Upper lobe of left lung (tissue), 6 donors: ENCODE data around the gene ANKRD13D. TPM values are rescaled to one million over a fixed set of nuclear protein-coding genes. Genes with fewer than 3 reads are reported as not detected.

Experiments used
- ATAC-seq, 2 donors: fragments of 200-7000 bp; cut with Tn5 transposase; one replicate each; pipeline ENCODE4 v1.9.1; 2022; ENCODE audit warnings: mild to moderate bottlenecking in 2 of 2, moderate library complexity in 2 of 2; ENCODE audit not compliant: low FRiP score in 2 of 2
- DNase-seq, 2 donors: peaks; one replicate each; pipeline ENCODE4 v3.0.0-alpha.2; 2019 to 2020
- H3K27ac ChIP-seq, 4 donors: fragments of 200-600 bp; sonication (generic); one replicate each; pipeline ENCODE4 v1.5.1; 2016 to 2019
- H3K27me3 ChIP-seq, 4 donors: fragments of 200-600 bp; sonication (generic); one replicate each; pipeline ENCODE4 v1.5.1; 2017 to 2019
- H3K36me3 ChIP-seq, 4 donors: fragments of 200-600 bp; sonication (generic); one replicate each; pipeline ENCODE4 v1.5.1; 2016 to 2019
- H3K4me1 ChIP-seq, 4 donors: fragments of 200-600 bp; sonication (generic); one replicate each; pipeline ENCODE4 v1.5.1; 2018 to 2019
- H3K4me3 ChIP-seq, 4 donors: fragments of 200-600 bp; sonication (generic); one replicate each; pipeline ENCODE4 v1.5.1; 2017 to 2019; ENCODE audit warnings: mild to moderate bottlenecking in 2 of 4, moderate library complexity in 1 of 4
- H3K9me3 ChIP-seq, 4 donors: fragments of 200-600 bp; sonication (generic); one replicate each; pipeline ENCODE4 v1.5.1; 2018 to 2019
- CTCF ChIP-seq, 6 experiments: fragments of 450-650 bp in 4 of 6; fragments of 200-600 bp in 2 of 6; sonication (generic) in 2 of 6; IDR thresholded peaks; one replicate each; pipeline ENCODE4 v1.5.1; 2016 to 2019; ENCODE audit warnings: antibody characterized with exemption in 6 of 6
- EP300 ChIP-seq, 4 donors: sonication (generic); formaldehyde crosslinking; IDR thresholded peaks; one replicate each; pipeline ENCODE4 v1.5.1; 2017; ENCODE audit warnings: antibody characterized with exemption in 4 of 4, control low read depth in 2 of 4
- POLR2A ChIP-seq, 4 donors: fragments of 450-650 bp; IDR thresholded peaks; one replicate each; pipeline ENCODE4 v1.5.1; 2016 to 2017; ENCODE audit warnings: antibody characterized with exemption in 4 of 4, mild to moderate bottlenecking in 2 of 4
- POLR2AphosphoS5 ChIP-seq, 2 donors: sonication (generic); formaldehyde crosslinking; IDR thresholded peaks; one replicate each; pipeline ENCODE4 v1.5.1; 2017; ENCODE audit warnings: antibody characterized with exemption in 2 of 2
- WGBS, 2 donors: methylation state at CpG; one replicate each; pipeline ENCODE4 v1.1.5; 2017 to 2018; 5-methylcytosine and 5-hydroxymethylcytosine counted together
- total RNA-seq, 6 donors: library from RNA; depleted of rRNA in 4 of 6; stranded (reverse); fragments of >200 nt in 4 of 6; gene quantifications; one replicate each; pipeline versions ENCODE4 v1.1.0 to v1.2.1, GENCODE V29; 2016 to 2021
- donor health status: DM: no; HTN: no; CAD: no; lungs with moderate emphysema.
- donor health status: DM: no; HTN: yes; CAD: no; lungs with severe emphysema.

ANKRD13D gene
- total RNA-seq, 6 donors from 2014 or later: 47.4 to 221 (median 78.3) TPM

DNA sequence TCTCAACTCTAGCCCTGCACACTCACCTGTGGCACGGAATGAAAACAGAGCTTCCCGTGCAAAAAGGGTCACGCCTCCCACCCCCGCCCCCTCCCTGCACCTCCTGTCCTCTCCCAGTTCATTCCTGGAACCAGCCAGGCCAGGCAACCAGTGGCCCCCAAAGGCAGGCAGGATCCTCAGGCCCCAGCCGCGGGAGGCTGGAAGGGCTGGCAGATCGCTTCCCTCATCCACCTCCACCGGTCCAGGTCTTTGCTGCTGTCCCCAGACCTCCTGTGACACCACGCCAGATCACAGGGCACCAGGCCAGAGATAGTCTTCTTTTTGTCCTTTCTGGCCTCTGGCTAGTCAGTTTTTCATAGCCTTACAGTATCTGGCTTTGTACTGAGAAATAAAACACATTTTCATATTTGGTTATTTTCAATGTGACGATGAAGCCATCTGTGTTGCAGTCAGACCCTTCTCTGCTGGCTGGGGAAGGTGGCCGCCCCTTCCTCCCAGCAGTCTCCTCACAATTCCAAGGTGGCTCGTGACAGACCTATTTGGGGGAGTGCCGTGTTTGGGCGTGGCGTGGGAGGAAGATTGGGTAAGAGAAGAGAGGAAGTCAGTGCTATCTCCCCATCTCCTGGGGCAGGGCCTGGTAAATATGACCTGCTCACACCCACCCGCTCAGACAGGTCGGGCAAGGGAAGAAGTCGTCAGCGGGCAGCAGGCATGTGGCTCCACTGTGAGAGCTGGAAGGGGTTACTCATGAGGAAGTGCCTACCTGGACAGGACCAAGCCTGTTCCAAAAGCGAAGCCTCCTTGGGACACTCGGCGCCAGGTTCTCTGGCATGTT is 23.3 kb downstream of the ANKRD13D start:
- H3K4me1 ChIP-seq: peaks cover 6 to 17% (median 11%) of the 10 kb centered on the region in 4 donors
- DNase-seq: peak in 1 of 2 donors; percentile 71
- peak overlapping the region; percentile 31 to 58 (median 42) for H3K27ac ChIP-seq
- no peak for TF ChIP-seq CTCF (IDR thresholded peaks at IDR 0.05)
- TF ChIP-seq POLR2A (IDR thresholded peaks at IDR 0.05): no peak
- no peak for TF ChIP-seq POLR2AphosphoS5 (IDR thresholded peaks at IDR 0.05)
- no peak for TF ChIP-seq EP300 (IDR thresholded peaks at IDR 0.05)
- no peak overlapping the region for H3K4me3 ChIP-seq
- peaks cover 14 to 43% (median 29%) of the 10 kb centered on the region in 4 donors for H3K36me3 ChIP-seq
- 68% methylated on average over 22 of the region's 22 CpGs for WGBS, 2 donors
- ATAC-seq: no peak
- H3K9me3 ChIP-seq: no peaks in the 10 kb centered on the region
- no peaks in the 10 kb centered on the region for H3K27me3 ChIP-seq

DNA sequence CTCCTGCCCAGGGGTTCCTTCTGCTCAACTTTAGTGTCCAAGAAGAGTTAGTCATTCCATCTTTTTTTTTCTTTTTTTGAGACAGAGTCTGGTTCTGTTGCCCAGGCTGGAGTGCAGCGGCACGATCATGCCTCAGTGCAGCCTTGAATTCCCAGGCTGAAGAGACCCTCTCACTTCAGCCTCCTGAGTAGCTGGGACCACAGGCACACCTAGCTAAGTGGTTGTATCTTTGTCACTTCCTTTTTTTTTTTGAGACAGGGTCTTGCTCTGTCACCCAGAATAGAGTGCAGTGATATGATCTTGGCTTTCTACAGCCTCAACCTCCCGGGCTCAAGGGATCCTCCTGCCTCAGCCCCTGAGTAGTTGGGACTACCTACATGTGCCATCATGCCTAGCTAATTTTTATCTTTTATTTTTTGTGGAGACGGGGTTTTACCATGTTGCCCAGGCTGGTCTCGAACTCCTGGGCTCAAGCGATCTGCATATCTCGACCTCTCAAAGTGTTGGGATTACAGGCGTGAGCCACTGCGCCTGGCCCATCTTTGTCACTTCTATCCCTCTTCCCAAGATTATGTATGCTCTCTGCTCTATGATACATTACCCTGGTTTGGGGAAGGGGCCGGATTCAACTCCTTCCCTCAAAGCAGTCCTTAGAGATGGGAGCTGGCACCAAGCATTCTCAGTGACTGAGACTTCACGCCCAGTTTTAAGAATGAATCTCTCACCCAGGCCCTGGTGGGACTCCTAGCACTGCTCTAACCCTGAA is 24.2 kb downstream of the ANKRD13D start:
- DNase-seq (no peak), ATAC-seq (no peak)
- 90 to 91% methylated on average over 11 of the region's 11 CpGs for WGBS, 2 donors
- Histone ChIP-seq H3K36me3 (peaks cover 11 to 34% (median 25%) of the 10 kb centered on the region in 4 donors), H3K27ac (peak overlapping the region; percentile 22 to 58 (median 42)), H3K4me3 (no peak overlapping the region), H3K27me3 (no peaks in the 10 kb centered on the region), H3K4me1 (peaks cover 10 to 21% (median 14%) of the 10 kb centered on the region in 4 donors), H3K9me3 (no peaks in the 10 kb centered on the region)
- no peak for TF ChIP-seq EP300 (IDR thresholded peaks at IDR 0.05)
- TF ChIP-seq POLR2AphosphoS5 (IDR thresholded peaks at IDR 0.05): no peak
- no peak for TF ChIP-seq CTCF (IDR thresholded peaks at IDR 0.05)
- no peak for TF ChIP-seq POLR2A (IDR thresholded peaks at IDR 0.05)

DNA sequence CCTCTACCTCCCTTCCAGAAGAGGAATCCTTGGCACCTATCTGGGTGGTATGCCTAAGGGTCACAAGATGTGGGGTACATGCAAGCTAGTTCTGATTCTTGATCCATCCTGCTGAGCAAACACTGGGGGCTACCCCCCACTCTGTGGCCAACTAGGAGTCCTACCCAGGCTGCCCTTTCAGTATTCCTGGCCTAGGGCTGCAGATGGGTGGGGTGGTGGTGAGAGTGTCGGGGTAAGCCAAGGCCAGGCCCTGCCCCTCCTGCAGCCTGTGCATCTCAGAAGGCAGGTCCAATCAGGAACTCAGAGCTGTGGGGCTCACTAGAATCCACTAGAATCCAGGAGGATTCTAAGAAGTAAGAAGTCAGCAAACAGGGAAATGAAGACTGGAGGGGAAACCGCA is 25.1 kb downstream of the ANKRD13D start:
- Histone ChIP-seq H3K27me3 (no peaks in the 10 kb centered on the region), H3K36me3 (peaks cover 5 to 26% (median 17%) of the 10 kb centered on the region in 4 donors), H3K9me3 (no peaks in the 10 kb centered on the region), H3K4me3 (no peak overlapping the region), H3K4me1 (peaks cover 19 to 26% (median 22%) of the 10 kb centered on the region in 4 donors), H3K27ac (no peak overlapping the region)
- no peak for TF ChIP-seq CTCF (IDR thresholded peaks at IDR 0.05)
- DNase-seq: no peak
- WGBS, 2 donors: 94 to 95% methylated on average over 2 of the region's 2 CpGs
- no peak for ATAC-seq

- H3K4me3 ChIP-seq: no peak overlapping the region
- no peaks in the 10 kb centered on the region for H3K27me3 ChIP-seq
- peaks cover 0 to 14% (median 5%) of the 10 kb centered on the region in 4 donors for H3K36me3 ChIP-seq
- H3K4me1 ChIP-seq: peaks cover 20 to 26% (median 23%) of the 10 kb centered on the region in 4 donors
- H3K9me3 ChIP-seq: no peaks in the 10 kb centered on the region
- DNase-seq (no peak), ATAC-seq (no peak)
- TF ChIP-seq EP300 (IDR thresholded peaks at IDR 0.05) (no peak), POLR2A (IDR thresholded peaks at IDR 0.05) (no peak), POLR2AphosphoS5 (IDR thresholded peaks at IDR 0.05) (no peak), CTCF (IDR thresholded peaks at IDR 0.05) (no peak)
- WGBS, 2 donors: 78 to 82% methylated on average over 9 of the region's 9 CpGs
- no peak overlapping the region for H3K27ac ChIP-seq
Observed at GRCh38 chr11:67315325-67315909, 26.3 kb downstream of the ANKRD13D start.
